GM19099 (cell line): Measurements from ENCODE around the gene ZNF205.

Source experiments
- POLR2A ChIP-seq: IDR thresholded peaks from 3 replicates; pipeline ENCODE4 v1.6.1; 2011; ENCODE audit warnings: low read depth; ENCODE audit not compliant: insufficient read length; ENCODE audit errors: extremely low read depth

Gene ZNF205

GRCh38 chr16:3161235-3162018 is 49.0 kb downstream of the ZNF205 start:
- TF ChIP-seq POLR2A: no peak

GRCh38 chr16:3164121-3164991 is 52.0 kb downstream of the ZNF205 start:
- TF ChIP-seq POLR2A: no peak

- TF ChIP-seq POLR2A: no peak
These were observed 52.9 kb downstream of the ZNF205 start for GRCh38 chr16:3165111-3165822.

GRCh38 chr16:3166505-3166886 is 54.1 kb downstream of the ZNF205 start:
- TF ChIP-seq POLR2A: no peak
